ENCODE measurements around the gene ALX1.

DNA sequence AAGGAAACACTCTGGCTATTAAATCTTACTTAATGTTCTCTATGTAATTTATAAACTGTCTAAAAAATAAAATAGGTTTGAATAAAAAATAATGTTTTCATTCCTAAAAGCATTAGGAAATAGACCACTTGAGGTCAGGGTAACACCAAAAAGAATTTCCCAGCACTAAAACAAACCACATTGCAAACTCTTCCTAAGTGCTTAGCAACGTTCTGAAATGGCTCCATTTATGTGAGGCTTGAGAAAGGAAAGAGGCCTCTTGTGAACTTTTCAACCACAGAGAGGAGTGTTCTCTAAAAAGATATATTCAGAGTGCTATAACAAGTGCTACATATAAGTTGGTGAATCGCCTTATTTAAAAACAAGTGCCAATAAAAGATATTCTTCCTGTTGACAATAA lies 42.7 kb downstream of the ALX1 start:
- TF ChIP-seq, protein P1, sequence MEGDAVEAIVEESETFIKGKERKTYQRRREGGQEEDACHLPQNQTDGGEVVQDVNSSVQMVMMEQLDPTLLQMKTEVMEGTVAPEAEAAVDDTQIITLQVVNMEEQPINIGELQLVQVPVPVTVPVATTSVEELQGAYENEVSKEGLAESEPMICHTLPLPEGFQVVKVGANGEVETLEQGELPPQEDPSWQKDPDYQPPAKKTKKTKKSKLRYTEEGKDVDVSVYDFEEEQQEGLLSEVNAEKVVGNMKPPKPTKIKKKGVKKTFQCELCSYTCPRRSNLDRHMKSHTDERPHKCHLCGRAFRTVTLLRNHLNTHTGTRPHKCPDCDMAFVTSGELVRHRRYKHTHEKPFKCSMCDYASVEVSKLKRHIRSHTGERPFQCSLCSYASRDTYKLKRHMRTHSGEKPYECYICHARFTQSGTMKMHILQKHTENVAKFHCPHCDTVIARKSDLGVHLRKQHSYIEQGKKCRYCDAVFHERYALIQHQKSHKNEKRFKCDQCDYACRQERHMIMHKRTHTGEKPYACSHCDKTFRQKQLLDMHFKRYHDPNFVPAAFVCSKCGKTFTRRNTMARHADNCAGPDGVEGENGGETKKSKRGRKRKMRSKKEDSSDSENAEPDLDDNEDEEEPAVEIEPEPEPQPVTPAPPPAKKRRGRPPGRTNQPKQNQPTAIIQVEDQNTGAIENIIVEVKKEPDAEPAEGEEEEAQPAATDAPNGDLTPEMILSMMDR (IDR thresholded peaks at IDR 0.05): no peak
- TF ChIP-seq POLR2AphosphoS5 (IDR thresholded peaks at IDR 0.05) (no peak), EP300 (IDR thresholded peaks at IDR 0.05) (no peak)
